ENCODE data around the gene E2F7. TPM values are rescaled to one million over a fixed set of nuclear protein-coding genes. Genes with fewer than 3 reads are reported as not detected.

Gene E2F7
- total RNA-seq, 1 donor from 2014 or later: 4.0 TPM

DNA sequence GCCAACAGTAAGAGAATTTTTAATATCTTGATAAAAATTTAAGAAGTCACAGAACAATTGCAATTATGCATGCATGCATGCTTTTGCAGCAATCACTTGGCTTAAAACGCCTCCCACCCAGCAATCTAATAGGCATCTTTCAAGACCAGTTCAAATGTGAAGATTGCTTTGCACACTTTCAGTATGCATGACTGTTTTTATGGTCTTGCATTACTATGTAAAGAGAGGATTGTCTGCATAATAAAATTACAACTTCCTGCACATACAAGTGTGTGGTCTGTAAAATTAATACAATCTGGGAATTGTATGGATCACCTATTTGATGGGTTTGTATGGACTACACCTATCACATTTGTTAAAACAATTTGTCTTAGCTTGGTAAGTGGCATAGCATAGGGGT lies 48.8 kb downstream of the E2F7 start:
- ATAC-seq: no peak

DNA sequence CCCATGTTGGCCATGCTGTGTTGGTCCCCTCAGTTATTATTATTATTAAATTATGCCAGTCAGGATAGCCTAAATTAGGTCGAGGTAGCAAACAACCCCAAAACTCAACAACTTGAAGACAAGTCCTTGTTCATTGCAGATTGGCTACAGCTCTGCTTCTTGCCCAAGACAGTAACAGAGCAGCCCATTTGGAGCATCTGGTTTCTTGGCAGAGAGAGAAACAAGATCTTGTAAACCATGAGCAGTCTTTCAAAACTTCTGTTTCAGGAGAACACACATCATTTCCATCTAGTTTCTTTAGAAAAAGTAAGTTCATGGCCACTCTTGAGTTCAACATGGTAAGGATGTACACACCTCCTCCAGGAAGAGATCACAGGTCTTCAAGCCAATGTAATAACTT lies 52.3 kb downstream of the E2F7 start:
- no peak for ATAC-seq

DNA sequence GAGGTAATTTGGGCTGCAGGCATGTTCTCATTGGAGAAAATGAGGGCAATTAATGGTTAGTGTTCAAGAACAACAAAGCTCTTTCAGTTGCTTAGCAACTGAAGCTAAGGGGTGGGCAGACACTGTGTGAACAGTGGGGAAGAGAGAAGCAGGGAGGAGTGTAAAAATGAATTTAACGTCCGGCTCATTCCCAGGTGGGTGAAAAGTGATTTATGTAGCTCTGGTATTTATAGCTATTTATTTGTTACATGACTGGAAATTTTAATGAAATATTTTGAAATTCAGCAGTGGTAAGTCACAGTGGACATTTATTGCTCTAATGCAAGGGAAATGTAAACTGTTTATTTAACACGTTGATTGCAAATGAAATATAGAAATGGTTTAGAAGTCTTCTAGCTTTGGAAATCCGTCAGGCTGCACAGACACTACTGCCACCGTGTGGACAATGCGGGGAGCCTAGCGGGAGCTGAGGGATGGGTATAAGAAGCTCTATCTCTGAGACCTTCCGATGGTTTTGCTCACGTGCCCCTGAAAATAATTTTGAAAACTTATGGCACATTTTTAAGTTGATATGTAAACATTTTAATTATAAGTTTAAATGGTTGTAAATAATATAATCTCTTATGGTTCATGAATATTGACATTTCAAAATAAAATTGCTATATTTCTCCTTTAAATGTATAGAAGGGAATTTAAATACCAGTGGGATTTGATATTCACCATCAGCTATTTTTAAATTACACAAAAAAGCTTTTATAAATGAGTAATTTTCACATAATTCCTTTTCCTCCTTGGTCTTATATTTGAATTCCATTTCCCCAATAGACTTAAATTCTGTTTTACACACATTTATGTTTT lies 54.4 kb downstream of the E2F7 start:
- ATAC-seq: peak; percentile 78

DNA sequence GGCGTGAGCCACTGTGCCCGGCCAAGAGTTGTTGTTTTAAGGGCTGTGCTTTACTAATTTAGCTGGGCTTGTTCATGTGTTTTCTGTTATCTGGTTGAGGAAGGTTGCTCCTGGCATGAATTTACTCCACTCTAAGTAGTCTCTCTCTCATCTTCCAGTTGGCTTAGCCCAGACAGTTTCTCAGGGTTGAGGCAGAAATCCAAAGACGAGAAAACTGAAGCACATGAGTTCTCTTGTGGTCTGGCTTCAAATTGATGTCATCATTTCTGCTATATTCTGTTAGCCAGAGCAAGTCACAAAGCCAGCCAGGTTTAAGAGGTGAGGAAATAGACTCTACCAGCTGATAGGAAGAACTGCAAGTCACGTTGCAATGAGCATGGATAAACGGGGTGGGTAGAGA lies 57.9 kb downstream of the E2F7 start:
- no peak for ATAC-seq

DNA sequence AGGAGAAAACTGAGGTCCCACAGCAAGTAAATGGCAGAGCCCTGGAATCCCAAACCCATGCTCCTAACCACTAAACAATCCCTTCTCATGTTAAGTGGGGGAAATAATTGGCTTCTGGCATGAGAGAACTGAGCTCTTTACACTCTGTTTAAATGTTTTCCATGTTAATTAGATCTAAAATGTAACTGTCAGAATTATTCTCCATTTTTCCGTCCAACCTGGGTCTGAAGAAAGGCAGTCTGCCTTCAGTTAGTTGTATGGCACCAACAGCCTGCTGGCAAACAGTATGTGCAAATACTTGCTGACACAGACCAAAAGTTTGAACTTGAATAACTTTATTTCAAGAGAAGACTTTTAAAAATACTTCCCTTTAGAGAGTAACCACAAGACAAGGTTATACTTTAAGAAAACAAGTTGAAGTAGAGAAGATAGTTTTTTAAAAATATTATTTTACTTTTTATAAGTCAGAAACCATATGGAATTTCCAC lies 59.7 kb downstream of the E2F7 start:
- no peak for ATAC-seq

DNA sequence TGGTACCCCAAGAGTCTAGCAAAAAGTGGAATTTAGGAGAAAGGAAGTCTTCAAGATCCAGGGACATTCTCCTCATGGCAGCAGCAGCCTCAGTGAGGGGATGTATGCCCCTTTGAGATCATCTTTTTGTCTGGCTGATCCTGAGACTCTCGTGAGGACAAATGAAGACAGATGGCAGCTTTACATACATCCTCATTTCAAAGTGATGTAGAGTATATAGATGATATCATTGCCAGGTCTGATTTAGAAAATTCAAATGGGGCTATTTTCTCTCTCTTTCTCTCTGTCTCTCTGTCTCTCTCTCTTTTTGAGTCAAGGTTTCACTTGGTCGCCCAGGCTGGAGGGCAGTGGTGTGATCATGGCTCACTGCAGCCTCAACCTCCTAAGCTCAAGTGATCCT lies 61.5 kb downstream of the E2F7 start:
- ATAC-seq: no peak

DNA sequence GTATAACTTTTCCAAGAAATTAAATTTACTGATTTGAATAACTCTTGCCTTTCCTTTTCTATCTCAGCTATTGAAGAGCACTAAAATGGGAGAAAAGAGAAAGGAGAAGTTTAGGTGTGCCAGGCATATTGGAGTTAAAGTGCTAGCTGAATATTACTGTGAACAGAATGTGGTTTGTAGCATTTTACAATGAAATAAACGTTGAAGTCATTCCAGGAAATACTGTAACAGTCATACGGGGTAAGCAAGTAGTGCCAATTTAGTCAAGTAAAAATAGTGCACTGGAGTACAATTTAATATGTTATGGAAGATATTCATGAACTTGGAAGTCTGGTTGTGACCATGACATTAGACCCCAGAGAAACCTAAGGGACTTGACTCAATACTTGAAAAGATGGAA lies 62.1 kb downstream of the E2F7 start:
- no peak for ATAC-seq

DNA sequence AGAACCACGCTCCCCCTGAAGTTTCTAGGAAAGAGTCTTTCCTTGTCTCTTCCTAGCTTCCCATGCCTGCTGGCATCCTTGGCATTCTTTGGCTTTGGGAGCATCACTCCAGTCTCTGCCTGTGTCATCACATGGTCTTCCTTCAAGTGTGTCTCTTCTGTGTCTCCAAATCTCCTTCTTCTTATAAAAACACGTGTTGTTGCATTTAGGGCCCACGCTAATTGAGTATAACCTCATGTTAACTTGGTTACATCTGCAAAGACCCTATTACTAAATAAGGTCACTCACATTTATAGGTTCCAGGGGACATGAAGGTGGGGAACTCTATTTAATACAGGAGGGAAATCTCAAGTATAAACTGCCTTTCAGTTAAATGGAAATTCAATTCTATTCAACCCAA lies 63.0 kb downstream of the E2F7 start:
- ATAC-seq: no peak

DNA sequence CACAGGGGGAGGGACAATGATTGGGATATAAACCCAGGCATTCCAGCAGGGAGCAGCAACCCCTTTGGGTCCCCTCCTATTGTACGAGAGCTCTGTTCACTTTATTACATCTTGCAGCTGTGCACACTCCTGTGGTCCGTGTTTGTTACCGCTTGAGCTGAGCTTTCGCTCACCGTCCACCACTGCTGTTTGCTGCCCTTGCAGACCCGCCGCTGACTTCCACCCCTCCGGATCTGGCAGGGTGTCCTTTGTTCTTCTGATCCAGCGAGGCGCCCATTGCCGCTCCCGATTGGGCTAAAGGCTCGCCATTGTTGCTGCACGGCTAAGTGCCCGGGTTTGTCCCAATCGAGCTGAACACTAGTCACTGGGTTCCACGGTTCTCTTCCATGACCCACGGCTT lies 64.1 kb downstream of the E2F7 start:
- ATAC-seq: no peak

DNA sequence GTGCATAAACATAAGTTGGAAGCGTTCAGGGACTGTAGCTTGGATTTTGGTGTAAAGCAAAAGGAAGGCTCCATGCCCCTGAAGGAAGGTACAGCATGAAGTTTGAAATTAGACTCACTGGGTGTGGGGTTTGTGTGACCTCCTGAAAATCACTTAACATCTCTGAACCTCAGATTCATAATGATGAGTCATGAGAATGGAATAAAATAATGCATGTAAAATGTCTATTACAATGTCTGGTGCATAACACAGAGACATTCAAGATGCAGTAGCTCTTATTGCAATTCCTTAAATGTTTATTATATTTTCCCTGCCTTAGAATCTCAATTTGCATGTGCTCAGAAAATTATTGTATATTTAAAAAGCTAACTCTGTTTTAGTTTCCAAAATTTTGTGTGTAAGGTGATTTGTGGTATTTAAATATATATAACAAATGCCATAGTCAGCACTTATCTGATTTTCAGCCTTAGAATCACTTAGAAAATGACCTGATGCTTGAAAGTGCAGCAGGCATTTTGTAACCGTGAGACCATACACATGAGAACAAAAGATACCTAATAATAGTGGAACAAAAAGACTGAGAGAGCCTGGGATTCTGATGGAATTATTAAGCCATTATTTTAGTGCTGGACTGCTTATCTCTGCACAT lies 66.3 kb downstream of the E2F7 start:
- no peak for ATAC-seq

DNA sequence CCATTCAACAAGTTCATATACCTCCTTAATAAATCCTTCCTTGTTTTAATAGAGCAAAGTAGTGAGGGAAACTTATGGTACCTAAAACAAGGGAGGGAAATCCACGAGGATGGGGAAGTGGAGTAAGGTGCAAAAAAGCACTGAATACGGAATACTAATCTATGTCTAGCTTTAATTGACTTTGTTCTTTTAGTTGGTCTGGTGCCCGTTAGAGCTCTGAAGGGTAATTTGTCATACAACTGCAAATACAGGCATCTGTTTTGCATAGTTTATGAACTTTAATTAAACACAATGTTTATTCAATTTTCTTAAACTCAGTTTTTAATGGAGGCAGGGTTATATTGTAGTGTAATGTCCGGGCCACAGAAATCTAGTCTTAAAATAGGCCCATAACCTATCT lies 67.0 kb downstream of the E2F7 start:
- ATAC-seq: no peak

DNA sequence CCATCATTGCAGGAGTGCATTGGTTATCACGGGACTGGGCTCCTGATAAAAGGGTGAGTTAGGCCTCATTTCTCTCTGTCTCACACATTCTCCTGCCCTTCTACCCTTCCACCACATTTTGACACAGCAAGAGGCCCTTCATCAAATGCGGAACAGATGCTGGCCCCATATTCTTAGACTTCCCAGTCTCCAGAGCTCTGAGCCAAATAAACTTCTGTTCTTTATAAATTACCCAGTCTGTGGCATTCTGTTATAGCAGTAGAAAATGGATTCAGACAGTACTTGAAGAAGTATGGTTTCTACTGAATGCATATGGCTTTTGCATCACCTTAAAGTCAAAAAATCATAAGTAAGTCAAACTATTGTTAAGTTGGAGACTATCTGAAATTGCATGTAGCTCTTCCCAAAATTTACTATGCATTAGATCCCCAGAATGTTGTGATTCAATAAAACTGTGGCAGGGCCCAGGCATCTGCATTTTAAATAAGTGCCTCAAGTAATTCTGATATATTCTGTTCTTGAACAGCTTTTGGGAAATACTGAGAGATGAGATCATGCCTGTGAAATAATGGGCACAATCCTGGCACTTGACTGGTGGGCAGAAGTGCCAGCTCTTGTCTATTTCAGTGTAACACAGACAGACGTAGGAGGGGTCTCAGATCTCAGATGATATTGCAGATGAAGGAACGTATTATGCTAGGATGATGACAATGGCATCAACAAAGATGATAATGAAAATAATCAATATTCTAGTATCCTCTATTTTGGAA lies 68.2 kb downstream of the E2F7 start:
- no peak for ATAC-seq

DNA sequence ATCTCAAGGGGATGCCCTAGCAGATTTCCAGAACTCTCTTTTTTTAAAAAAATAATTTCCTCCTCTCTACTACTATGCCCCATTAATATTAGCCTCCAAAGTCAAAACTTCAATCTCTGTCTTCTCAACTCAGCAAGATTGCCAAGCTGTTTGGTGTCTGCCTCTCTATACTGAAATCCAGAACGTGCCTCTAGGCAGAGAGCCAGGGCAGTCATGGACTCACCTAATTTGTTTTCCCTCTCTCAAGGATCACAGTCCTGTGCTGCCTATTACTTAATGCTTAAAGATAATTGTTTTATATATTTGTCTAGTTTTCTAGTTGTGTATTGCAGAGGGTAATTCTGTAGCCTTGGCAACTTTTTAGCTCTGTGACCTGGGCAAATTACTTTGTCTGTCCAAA lies 74.7 kb downstream of the E2F7 start:
- no peak for ATAC-seq

DNA sequence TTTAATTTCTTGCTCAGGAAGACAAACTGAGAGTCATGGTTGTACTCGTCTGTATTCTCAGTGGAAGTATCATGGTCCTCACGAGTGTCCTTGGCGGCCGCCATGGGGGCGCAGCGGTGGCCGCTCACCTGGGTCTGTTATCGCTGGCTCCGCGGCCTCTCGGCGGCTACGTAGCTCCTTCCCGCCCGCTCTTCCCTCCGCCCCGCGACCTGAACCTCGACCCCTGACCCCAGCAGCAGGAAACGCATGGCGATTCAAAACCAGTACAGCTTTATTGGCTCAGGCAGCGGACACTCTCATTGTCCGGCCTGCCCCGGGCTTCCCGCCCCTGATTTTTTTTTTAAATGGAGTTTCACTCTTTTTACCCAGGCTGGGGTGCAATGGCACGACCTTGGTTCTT lies 80.8 kb downstream of the E2F7 start:
- no peak for ATAC-seq

DNA sequence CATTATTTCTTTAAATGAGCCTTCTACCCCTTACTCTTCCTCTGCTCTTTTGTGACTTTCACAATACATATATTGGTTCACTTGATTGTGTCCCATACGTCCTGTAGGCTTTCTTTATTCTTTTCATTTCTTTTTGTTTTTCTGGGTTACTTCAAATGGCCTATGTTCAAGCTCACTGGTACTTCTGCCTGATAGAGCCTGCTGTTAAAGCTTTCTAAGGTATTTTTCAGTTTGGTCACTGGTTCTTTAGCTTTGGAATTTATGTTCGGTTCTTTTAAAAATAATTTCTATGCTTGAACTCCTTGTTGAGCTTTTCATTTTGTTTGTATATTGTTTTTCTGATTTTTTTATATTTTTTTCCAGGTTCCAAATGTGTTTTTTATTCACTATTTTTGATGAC lies 81.9 kb downstream of the E2F7 start:
- ATAC-seq: no peak

DNA sequence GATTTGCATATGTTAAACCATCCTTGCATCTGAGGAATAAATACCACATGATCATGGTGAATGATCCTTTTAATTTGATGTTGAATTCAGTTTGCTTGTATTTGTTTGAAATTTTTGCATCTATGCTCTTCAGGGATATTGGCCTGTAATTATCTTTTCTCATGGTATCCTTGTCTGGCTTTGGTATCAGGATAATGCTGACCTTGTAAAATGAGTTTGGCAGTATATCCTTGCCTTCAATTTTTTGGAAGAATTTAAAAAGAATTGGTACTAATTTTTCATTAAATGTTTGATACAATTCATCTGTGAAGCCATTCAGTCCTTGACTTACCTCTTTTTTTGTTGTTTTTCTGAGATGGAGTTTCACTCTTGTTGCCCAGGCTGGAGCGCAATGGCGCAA lies 85.2 kb downstream of the E2F7 start:
- ATAC-seq: no peak

DNA sequence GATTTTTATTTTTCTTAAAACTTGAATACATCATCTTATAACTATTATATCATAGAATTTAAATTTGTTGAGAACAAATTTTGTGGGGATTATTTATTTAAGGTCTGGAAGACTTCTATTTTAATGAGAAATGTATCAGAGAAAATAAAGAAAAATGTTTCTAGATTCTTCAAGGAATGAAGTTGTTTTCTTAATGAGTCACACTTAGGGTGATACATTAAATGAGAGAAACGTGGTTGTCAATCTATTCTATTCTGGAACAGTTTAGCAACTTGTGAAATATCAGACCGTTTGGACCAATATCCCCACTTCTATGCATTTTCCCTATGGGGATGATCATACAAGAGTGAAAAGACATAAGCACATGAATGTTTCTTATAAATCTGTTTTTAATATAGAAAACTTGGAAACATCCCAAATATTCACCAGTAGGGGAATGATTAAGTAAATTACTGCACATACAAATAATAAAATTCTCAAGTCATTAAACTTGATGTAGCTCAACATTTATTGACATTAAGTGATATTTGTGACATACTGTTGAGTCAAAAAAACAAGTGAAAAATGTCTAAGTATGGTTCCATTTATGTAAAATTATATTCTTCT lies 88.5 kb downstream of the E2F7 start:
- no peak for ATAC-seq

Other genes starting within 250 kb of the E2F7 start
- 66.6 TPM for gene CSRP2, start 186.6 kb downstream of the E2F7 start, total RNA-seq